Choroid plexus epithelial cell (primary cell): Measurements from ENCODE around the gene ZNF624.
"Not testable (repeated sequence)": the region's sequence is repeated elsewhere in the genome, so short reads cannot be mapped to it uniquely, and the experiment has no call there.

Source experiments
- DNase-seq: peaks from one replicate; pipeline ENCODE4 v3.0.0-alpha.2; 2010; ENCODE audit warnings: low read depth
- H3K4me3 ChIP-seq: 2 replicates; pipeline ENCODE4 v1.5.1; 2011; ENCODE audit warnings: low read depth, mild to moderate bottlenecking, control low read depth, low read length, moderate library complexity
- TF ChIP-seq, protein P1 (sequence below): conservative IDR thresholded peaks from 2 replicates; pipeline ENCODE4 v1.5.1; 2011; ENCODE audit warnings: low read depth, mild to moderate bottlenecking, control low read depth, inconsistent platforms, low read length, moderate library complexity

Gene ZNF624

DNA sequence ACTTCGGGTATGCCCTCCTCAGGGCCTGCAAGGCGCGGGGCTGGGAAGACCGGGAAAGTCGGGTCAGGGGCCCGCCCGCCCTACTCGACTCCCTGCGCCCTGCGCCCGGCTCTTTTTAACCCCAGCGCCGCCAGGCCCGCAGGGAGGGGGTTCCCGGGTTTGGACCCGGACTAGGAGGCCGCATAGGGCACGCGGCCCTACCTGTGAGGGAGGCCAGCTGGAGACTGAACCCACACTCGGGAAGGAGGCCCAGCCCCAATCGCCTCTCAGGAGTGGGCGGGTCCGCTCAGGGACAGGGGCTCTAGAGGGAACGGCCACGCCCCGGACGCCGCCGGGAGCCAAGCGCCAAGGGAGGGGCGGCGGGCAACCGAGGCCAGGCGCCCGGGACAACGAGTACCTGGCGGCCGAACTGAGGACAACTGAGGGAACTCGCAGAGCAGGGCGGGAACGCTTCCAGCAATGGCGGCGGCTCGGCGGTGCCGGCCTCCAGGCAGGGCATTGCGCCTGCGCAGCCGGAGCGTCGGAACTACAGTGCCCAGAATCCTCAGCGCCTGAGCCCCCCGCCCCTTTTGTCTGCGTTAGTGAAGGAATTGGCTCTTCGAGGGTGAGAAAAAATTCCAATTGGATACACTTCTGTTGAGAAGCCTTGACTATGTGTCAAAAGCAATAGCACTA lies at the start of gene ZNF624:
Gene ZNF624, minus strand, starts transcription at position 484 of the 675 bp plus-strand sequence.
- peak; percentile 94 for DNase-seq
- TF ChIP-seq, protein P1, sequence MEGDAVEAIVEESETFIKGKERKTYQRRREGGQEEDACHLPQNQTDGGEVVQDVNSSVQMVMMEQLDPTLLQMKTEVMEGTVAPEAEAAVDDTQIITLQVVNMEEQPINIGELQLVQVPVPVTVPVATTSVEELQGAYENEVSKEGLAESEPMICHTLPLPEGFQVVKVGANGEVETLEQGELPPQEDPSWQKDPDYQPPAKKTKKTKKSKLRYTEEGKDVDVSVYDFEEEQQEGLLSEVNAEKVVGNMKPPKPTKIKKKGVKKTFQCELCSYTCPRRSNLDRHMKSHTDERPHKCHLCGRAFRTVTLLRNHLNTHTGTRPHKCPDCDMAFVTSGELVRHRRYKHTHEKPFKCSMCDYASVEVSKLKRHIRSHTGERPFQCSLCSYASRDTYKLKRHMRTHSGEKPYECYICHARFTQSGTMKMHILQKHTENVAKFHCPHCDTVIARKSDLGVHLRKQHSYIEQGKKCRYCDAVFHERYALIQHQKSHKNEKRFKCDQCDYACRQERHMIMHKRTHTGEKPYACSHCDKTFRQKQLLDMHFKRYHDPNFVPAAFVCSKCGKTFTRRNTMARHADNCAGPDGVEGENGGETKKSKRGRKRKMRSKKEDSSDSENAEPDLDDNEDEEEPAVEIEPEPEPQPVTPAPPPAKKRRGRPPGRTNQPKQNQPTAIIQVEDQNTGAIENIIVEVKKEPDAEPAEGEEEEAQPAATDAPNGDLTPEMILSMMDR, result no peak
- H3K4me3 ChIP-seq, result peak within 1 kb of the TSS; percentile 93

DNA sequence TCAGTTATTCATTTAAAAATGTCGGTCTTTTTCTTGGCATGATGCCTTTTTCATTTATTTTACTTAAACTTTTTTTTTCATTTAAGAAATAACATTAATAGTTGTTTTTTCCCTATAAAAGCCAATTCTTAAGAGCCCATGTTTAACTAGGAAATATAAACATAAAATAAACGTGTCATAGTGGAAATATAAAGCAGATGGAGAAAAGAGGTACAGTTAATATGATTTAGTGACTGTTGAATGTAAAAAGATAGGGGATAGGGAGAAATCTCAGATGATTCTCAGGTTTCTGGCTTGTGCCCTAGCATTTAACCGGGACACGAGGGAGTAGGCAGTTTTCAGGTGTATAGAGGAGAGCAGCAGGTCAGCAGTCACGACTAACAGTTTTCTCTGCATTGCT lies 44.0 kb upstream of the ZNF624 start:
- not testable (repeated sequence) for H3K4me3 ChIP-seq, DNase-seq

DNA sequence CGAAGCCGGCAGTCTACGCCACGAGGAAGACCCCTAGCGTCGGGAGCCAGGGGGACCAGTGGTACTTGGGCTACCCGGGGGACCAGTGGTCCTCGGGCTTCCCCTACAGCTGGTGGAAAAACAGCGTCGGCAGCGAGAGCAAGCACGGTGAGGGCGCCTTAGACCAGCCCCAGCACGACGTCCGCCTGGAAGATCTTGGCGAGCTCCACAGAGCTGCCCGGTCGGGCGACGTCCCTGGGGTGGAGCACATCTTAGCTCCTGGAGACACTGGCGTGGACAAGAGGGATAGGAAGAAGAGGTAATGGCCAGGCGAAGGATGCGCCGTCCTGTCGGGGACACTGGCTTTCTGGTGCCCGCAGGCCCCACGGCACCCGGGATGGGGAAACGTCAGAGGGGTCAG lies 36.8 kb upstream of the ZNF624 start:
- DNase-seq, result not testable (repeated sequence)

DNA sequence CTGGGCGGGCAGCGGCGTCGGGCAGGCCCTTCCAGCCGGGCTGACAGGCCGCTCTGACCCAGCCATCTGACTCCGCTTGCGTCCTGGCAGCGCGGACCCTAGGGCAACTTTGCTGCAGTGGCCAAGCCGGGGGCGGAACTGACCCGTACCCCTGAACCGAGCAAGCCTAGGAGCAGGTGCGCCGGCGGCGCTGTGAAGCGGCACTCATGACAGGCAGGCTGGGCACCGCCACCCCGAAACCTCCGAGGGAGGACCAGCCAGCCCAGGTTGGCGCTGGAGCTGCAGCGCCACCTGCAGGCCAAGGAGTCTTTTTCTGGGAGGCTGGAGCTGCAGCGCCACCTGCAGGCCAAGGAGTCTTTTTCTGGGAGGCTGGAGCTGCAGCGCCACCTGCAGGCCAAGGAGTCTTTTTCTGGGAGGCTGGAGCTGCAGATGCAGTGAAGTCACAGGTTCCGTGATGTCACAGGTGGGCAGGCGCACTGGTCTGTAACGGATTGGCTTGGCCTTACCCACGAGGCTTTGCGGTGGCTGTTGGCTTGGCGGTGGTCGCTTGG lies 36.2 kb upstream of the ZNF624 start, which contains the start of gene CCDC144A:
Gene CCDC144A, plus strand, starts transcription at position 511 of the 551 bp plus-strand sequence. CDS start 160 bp downstream, outside the sequence.
- peak; percentile 39 for DNase-seq
- TF ChIP-seq, protein P1, result peak; percentile 53

More for the DNA sequence above, 36.8 kb upstream of the ZNF624 start:
- not testable (repeated sequence) for H3K4me3 ChIP-seq

DNA sequence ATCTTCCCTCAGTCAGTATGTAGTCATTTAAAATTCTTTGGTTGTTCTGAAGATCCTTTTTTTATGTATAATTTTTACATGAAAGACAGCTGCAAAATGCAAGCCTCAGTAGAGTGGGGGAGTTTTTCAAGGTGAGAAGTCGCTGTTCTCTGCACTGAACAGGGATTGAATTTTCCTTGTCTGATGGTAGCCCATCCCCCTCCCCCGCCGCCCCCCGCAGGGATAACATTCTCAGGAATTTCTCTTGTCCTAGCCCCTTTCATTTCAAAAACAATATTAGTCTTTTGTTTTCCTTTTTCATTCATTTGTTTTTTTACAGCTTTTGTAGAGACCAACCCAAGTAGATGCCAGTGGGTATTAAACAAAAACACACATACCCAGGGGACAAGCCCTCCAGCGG lies 33.5 kb upstream of the ZNF624 start:
- H3K4me3 ChIP-seq, DNase-seq: not testable (repeated sequence)

More for the DNA sequence above, 36.2 kb upstream of the ZNF624 start, which contains the start of gene CCDC144A:
- H3K4me3 ChIP-seq, result not testable (repeated sequence)

DNA sequence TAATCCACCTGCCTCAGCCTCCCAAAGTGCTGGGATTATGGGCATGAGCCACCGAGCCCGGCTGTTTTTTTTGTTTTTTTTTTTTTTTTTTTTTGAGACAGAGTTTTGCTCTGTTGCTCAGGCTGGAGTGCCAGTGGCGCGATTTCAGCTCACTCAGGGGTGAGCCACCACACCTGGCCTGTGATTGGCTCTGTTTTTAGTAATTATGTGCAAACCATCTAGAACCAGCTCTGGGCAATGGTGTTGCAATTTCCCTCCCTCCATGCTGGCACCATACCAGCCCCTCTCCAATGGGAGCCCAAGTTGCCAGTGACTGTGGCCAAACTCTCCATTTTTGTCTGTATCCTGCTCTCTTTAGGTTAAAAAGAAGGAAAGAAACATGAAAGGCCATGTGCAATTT lies 32.4 kb upstream of the ZNF624 start:
- not testable (repeated sequence) for DNase-seq, H3K4me3 ChIP-seq

DNA sequence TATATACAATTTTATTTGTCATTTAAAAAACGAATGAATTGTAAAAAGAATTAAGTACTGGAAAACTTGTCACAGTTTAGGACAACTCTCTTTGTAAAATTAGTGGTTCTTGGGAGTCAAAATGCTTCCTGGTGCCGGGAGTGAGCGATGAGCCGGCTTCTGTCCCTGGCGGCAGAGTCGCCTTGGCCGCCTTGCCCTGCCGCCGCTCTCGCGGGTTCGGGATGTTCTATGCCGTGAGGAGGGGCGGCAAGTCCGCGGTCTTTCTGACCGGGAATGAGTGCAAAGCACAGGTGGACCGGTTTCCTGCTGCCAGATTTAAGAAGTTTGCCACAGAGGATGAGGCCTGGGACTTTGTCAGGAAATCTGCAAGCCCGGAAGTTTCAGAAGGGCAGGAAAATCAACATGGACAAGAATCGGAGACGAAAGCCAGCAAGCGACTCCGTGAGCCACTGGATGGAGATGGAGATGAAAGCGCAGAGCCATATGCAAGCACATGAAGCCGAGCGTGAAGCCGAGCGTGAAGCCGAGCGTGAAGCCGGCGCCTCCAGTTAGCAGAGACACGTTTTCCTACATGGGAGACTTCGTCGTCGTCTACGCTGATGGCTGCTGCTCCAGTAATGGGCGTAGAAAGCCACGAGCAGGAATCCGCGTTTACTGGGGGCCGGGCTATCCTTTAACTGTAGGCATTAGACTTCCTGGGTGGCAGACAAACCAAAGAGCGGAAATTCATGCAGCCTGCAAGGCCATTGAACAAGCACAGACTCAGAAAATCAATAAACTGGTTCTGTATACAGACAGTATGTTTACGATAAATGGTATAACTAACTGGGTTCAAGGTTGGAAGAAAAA lies 29.9 kb upstream of the ZNF624 start:
- H3K4me3 ChIP-seq, result not testable (repeated sequence)

DNA sequence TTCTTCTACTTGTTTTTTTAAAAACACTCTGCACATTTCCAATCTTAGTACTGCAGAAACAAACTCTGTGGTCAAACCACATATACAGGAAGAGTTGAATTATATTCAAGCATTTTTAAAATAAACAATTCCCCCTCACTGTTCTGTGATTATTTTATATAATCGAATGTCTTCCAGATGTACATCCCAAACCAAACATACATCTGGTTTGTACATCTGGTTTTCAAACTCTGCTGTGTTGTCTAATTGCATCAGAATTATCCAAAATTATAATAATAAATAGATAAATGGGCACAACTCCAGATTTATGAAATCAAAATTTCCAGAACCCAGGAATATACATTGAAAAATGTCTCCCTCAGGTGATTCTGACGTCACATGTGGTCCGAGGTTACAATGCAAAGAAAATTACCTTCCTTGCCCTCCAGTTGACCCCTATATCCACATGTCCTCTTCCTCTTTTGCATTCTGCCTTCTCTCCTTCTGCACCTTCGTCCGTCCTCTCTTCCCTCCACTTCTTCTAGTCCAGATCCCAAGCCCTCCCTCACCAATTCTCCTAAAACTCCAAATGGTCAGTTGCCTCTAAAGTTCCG lies 23.1 kb upstream of the ZNF624 start:
- peak; percentile 3 for DNase-seq
- TF ChIP-seq, protein P1, result no peak

More for the DNA sequence above, 29.9 kb upstream of the ZNF624 start:
- DNase-seq, result not testable (repeated sequence)

DNA sequence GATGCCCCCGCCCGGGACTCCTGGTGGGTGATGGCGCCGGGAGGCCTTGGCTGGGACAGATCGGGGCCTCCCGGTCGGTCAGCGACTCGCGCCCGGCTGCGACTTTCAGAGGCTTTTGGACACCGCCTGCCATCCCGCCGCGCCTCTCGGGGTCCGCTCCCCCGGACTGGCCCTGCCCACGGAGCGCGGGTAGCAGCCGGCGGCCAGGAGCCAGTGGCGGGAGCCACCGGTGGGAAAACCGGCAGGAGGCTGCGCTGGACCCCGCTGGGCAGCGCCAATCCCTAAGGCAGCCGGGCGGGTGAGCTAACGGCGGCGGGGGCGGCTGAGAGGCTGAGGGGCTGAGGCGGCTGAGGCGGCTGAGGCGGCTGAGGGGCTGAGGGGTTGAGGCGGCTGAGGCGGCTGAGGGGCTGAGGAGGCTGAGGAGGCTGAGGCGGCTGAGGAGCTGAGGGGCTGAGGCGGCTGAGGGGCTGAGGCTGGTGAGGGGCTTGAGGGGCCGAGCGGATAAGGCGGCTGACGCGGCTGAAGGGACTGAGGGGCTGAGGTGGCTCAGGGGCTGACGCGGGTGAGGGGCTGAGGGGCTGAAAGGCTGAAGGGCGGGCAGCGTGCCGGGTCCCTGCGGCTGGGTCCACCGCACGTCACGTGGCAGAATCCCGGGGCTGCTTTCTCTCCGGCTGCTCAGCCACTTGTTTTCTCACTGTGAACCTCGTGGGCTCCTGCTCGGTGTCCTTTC lies 13.4 kb upstream of the ZNF624 start:
- peak overlapping the region; percentile 52 for H3K4me3 ChIP-seq
- DNase-seq, result peak; percentile 7

More for the DNA sequence above, 23.1 kb upstream of the ZNF624 start:
- H3K4me3 ChIP-seq, result no peak overlapping the region

DNA sequence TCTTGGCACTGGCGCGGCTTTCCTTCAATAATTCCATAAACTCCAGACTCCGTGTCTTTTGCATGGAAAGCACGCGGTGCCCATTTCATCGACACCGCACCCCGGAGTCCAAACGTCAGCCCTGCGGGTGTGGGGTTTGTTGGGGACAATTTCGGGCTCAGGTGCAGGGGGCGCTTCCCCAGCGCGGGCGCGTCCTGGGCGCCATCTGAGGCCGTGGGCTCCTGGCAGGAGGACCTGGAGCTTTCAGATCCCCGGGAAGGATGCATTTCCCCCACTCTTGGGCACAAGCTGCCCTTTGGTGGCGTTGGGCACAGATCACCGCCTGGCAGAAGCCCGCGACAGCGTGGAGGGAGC lies 12.9 kb upstream of the ZNF624 start:
- DNase-seq, result not testable (repeated sequence)
- peak overlapping the region; percentile 52 for H3K4me3 ChIP-seq
